GM19025 (cell line): Measurements from ENCODE around the gene ARPIN.

ENCODE experiments used
- ATAC-seq: cut with Tn5 transposase; IDR thresholded peaks from one replicate; pipeline ENCODE4 v1.9.1; 2021; ENCODE audit warnings: mild to moderate bottlenecking, low read depth, moderate library complexity; ENCODE audit not compliant: unreplicated experiment

Gene ARPIN

DNA sequence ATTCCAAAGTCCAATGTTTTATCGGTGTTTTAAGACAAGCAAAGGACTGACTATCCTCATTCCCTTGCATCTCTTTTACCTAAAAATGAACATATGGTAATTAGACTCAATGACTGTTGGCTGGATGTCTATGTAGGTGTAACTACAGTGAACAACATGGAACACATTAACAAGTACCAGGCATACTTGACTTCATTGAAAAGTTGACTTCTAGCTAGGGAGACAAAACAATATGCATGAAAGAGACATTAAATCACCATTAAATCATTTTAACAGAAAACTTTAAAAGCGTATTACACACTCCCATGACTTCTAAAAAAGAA, 63.8 kb downstream of the ARPIN start:
- no peak for ATAC-seq

DNA sequence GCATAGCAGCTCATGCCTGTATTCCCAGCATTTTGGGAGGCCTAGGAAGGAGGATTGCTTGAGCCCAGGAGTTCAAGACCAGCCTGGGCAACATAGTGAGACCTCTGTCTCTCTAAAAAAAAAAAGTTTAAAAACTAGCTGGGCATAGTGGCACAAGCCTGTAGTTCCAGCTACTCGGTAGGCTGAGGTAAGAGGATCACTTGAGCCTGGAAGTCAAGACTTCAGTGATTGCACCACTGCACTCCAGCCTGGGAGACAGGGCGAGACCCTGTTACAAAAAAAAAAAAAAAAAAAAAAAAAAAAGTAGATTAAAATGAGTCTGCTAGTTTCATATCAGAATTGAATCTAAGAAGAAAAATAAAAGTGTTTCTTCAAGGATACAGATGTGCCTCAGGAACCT, 65.7 kb downstream of the ARPIN start:
- ATAC-seq = no peak

DNA sequence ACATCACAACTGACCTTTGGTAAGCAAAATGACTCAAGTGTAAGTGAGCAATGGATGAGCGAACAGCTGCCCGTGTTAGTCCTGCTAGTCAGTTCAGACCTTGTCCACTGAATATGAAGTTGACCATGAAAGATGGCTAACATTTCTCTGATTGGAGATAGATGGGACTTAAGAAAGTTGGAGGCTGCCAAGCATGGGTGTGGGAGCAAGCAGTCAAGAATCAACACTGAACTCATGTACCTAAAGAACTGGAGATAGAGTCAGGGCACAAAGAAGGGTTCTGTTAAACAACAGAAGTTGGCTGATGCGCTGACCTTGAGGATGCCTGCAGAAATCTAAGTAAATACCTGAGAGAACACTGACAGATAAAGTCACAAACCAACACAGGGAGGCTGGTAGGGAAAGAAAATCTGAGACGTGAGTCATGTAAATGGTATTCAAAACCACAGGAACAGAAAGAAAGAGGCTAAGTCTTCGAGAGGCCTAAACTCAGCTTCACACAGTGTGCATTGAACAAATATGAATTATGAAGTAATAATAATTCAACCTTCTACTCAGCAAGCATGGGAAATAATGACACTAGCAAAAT, 67.4 kb downstream of the ARPIN start:
- no peak for ATAC-seq
